Stimulated activated naive B cell treated with anti-CD40 and anti-IgM and Interleukin-4, amounts not matched to agents 10 μg/mL and 1 μg/mL and 100 μg/mL, for 72 hours (primary cell): ENCODE data around the gene SFT2D3.

ENCODE experiments used
- ATAC-seq, 2 donors: fragments of 150-1000 bp; cut with Tn5 transposase; replicated peaks; 2 replicates each; pipeline ENCODE4 v1.10.0; 2021; ENCODE audit warnings: moderate library complexity in 1 of 2
- DNase-seq: peaks from one replicate; pipeline ENCODE4 v3.0.0; 2021
- H3K27ac Mint-ChIP-seq: one replicate; pipeline ENCODE4 v1.8.0; 2022; ENCODE audit warnings: mild to moderate bottlenecking, mixed read lengths
- H3K27me3 Mint-ChIP-seq, 2 donors: one replicate each; pipeline ENCODE4 v1.8.0; 2022; ENCODE audit warnings: mixed read lengths in 2 of 2
- H3K36me3 Mint-ChIP-seq, 2 donors: one replicate each; pipeline ENCODE4 v1.8.0; 2022; ENCODE audit warnings: mixed read lengths in 2 of 2, mild to moderate bottlenecking in 1 of 2
- H3K4me1 Mint-ChIP-seq, 2 donors: one replicate each; pipeline ENCODE4 v1.8.0; 2022; ENCODE audit warnings: mixed read lengths in 2 of 2, mild to moderate bottlenecking in 1 of 2
- H3K4me3 Mint-ChIP-seq, 2 donors: one replicate each; pipeline ENCODE4 v1.8.0; 2022; ENCODE audit warnings: mild to moderate bottlenecking in 2 of 2, mixed read lengths in 2 of 2, moderate library complexity in 1 of 2
- H3K9me3 Mint-ChIP-seq, 2 donors: one replicate each; pipeline ENCODE4 v1.8.0; 2022; ENCODE audit warnings: mixed read lengths in 2 of 2, mild to moderate bottlenecking in 1 of 2

Gene SFT2D3

DNA sequence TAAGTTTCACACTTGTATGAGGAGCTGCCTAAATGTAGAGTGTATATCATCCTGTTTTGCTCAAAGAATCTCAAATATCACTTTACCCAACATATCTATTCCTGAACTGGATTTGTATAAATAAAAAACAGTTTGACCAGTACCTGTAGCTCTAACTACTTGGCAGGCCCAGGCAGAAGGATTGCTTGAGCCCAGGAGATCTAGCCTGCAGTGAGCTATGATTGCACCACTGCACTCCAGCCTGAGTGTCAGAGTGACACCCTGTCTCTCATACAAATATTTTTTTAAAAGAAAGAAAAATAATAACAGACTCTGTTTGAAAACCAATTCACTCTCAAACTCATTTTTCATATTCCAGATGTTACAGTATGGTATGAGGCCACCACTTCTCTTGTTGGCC is 18.2 kb upstream of the SFT2D3 start:
- Mint-ChIP-seq H3K4me1 (peaks cover 14 to 19% of the 10 kb centered on the region in 2 donors), H3K27ac (no peak overlapping the region), H3K9me3 (no peaks in the 10 kb centered on the region), H3K4me3 (no peak overlapping the region), H3K27me3 (peaks cover 9 to 16% of the 10 kb centered on the region in 2 donors), H3K36me3 (no peaks in the 10 kb centered on the region)
- ATAC-seq = no peak
- no peak for DNase-seq

DNA sequence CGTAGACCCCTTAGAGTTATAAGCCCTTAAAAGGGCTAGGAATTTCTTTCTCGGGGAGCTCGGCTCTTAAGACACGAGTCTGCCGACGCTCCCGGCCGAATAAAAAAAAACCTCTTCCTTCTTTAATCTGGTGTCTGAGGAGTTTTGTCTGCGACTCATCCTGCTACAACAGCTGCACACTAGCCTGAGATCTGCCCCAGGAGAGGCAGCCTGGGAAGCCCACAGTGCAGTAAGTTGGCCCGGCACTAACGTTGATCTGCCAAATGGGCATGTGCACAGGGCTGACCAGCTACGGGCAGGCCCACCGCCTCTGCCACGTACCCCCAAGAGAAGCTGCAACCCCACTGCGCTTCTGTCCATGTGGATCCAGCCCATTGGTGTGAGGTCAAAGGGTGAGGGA is 17.5 kb upstream of the SFT2D3 start:
- Mint-ChIP-seq H3K27ac (no peak overlapping the region), H3K9me3 (peaks cover 0 to 4% of the 10 kb centered on the region in 2 donors), H3K4me3 (no peak overlapping the region), H3K36me3 (no peaks in the 10 kb centered on the region), H3K4me1 (peaks cover 9 to 19% of the 10 kb centered on the region in 2 donors), H3K27me3 (peaks cover 2 to 9% of the 10 kb centered on the region in 2 donors)
- no peak for ATAC-seq
- DNase-seq = no peak

DNA sequence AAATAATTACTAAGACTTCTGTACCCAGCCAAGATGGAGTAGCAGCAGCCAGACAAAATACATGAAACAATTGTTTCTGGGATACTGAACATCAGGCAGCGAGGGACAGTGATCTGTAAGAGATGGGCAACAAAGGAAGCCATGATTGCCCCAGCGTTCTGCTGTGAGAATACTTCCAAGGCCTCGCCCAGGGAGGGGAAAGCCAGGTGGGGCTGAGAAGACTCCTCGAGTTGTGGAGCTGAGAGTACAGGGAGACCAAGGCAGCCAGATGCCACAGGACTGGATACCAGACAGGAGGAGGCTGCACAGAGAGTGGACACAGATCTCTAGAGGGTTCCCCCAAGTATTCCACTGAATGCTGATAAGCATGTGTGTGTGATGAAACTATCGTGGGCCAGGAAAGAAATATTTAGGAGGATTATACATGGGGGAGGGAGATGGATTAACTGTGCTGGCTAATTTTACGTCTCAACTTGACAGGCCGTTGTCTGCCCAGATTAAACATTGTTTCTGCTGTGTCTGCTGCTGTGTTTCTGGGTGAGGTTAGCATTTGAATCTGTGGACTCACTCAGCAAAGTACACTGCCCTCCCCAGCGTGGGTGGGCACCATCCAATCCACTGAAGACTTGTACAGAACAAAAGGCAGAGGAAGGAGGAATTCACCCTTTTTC is 15.8 kb upstream of the SFT2D3 start:
- peaks cover 0 to 8% of the 10 kb centered on the region in 2 donors for H3K27me3 Mint-ChIP-seq
- peaks cover 0 to 9% of the 10 kb centered on the region in 2 donors for H3K9me3 Mint-ChIP-seq
- DNase-seq = no peak
- H3K27ac Mint-ChIP-seq = no peak overlapping the region
- H3K4me1 Mint-ChIP-seq = peaks cover 8 to 9% of the 10 kb centered on the region in 2 donors
- no peak overlapping the region for H3K4me3 Mint-ChIP-seq
- H3K36me3 Mint-ChIP-seq = peaks cover 0 to 4% of the 10 kb centered on the region in 2 donors
- no peak for ATAC-seq

DNA sequence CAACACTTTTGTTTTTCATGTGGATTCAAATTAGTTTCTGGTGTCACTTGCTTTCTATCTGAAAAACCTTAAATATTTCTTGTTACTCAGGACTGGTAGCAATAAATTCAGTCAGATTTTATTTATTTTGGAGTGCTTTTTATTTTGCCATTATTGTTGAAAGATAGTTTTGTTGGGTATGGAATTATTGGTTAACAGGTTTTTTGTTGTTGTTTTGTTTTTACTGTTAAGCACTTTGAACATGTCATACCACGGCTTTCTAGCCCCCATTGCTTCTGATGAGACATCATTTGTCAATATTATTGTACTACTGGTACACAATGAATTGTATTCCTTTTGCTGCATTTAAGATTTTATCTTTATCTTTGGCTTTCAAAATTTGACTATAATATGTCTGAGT is 12.9 kb upstream of the SFT2D3 start:
- DNase-seq (no peak), ATAC-seq (no peak)
- Mint-ChIP-seq H3K27ac (no peak overlapping the region), H3K4me3 (no peak overlapping the region), H3K9me3 (peaks cover 15 to 21% of the 10 kb centered on the region in 2 donors), H3K4me1 (no peaks in the 10 kb centered on the region), H3K36me3 (peaks cover 13 to 19% of the 10 kb centered on the region in 2 donors), H3K27me3 (no peaks in the 10 kb centered on the region)

DNA sequence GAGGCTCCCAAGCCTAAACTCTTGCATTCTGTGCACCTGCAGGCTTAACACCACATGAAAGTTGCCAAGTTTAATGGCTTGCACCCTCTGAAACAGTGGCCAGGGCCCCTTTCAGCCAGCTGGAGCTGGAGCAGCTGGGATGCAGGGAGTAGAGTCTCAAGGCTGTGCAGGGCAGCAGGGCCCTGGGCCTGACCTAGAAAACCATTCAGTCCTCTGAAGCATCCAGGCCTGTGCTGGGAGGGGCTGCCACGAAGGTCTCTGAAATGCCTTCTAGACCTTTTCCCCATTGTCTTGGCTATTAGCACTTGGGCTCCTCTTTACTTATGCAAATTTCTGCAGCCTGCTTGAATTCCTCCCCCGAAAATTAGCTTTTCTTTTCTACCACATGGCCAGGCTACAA is 10.6 kb upstream of the SFT2D3 start:
- ATAC-seq (no peak), DNase-seq (no peak)
- Mint-ChIP-seq H3K27me3 (no peaks in the 10 kb centered on the region), H3K9me3 (peaks cover 15 to 21% of the 10 kb centered on the region in 2 donors), H3K36me3 (peaks cover 13 to 19% of the 10 kb centered on the region in 2 donors), H3K4me1 (no peaks in the 10 kb centered on the region), H3K4me3 (no peak overlapping the region), H3K27ac (no peak overlapping the region)

DNA sequence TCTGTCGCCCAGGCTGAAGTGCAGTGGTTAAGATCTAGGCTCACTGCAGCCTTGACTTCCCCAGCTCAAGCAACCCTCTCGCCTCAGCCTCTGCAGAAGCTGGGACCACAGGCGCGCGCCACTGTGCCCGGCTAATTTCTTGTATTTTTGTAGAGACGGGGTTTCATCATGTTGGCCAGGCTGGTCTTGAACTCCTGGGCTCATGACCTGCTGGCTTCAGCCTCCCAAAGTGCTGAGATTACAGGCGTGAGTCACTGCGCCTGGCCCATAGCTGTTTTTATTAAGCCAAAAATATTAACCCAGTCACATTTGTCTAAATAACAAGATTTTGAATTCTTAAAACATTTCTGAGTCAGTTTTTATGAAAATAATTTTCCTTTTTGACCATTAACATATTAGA is 6.3 kb upstream of the SFT2D3 start:
- H3K9me3 Mint-ChIP-seq = peaks cover 13 to 15% of the 10 kb centered on the region in 2 donors
- H3K36me3 Mint-ChIP-seq = peaks cover 20 to 26% of the 10 kb centered on the region in 2 donors
- H3K27ac Mint-ChIP-seq = no peak overlapping the region
- ATAC-seq (no peak), DNase-seq (no peak)
- no peaks in the 10 kb centered on the region for H3K27me3 Mint-ChIP-seq
- H3K4me1 Mint-ChIP-seq = peaks cover under 1 to 5% of the 10 kb centered on the region in 2 donors
- H3K4me3 Mint-ChIP-seq = no peak overlapping the region

DNA sequence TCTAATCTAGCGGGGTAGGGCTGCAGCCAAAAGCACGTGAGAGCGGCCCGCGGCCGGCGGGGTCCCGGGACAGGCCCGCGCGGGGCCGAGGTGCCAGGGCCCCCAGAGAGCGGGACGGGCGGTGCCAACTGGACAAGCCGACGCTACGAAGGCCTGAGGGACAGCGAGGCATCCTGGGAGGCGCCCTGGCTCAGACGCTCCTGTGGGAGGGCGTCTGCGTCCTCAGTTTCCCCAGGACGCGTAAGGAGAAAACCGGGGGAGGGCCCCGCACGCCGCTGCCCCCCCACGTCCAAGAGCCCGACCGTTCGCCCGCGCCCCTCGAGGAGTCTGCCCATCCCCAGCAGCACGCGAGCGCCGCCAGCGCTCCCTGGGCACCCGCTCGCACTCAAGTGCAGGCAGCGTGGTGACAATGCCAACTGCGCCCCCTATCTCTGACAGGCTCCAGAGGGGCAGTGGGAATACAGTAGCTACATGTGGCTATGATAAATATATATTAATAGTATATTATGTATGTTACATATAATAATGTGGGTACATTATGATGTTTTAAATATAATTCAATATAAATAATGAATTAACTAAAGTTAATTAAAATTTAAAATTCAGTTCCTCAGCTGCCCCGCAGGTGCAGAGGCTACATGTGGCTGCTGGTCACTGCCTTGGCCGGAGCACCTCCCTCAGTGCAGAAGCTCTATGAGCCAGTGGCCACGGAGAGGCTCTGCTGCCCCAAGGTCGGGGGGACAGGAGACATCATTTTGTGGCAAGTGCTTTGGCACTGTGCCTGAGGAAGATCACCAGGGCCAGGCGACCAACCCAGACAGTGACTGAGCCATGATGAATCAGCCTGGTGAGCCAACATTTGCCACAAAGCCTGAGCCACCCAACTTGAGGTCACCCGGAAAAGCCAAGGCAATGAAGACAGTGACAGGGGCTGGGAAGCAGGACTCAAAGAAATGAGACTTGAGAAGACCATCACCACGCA is 5.5 kb upstream of the SFT2D3 start:
- Mint-ChIP-seq H3K9me3 (peaks cover 12 to 14% of the 10 kb centered on the region in 2 donors), H3K27me3 (no peaks in the 10 kb centered on the region), H3K27ac (no peak overlapping the region), H3K36me3 (peaks cover 23 to 27% of the 10 kb centered on the region in 2 donors), H3K4me1 (peaks cover 8 to 11% of the 10 kb centered on the region in 2 donors), H3K4me3 (peak overlapping the region in 1 of 2 donors; percentile 46)
- ATAC-seq (peak; percentile 67 to 75), DNase-seq (peak; percentile 57)

DNA sequence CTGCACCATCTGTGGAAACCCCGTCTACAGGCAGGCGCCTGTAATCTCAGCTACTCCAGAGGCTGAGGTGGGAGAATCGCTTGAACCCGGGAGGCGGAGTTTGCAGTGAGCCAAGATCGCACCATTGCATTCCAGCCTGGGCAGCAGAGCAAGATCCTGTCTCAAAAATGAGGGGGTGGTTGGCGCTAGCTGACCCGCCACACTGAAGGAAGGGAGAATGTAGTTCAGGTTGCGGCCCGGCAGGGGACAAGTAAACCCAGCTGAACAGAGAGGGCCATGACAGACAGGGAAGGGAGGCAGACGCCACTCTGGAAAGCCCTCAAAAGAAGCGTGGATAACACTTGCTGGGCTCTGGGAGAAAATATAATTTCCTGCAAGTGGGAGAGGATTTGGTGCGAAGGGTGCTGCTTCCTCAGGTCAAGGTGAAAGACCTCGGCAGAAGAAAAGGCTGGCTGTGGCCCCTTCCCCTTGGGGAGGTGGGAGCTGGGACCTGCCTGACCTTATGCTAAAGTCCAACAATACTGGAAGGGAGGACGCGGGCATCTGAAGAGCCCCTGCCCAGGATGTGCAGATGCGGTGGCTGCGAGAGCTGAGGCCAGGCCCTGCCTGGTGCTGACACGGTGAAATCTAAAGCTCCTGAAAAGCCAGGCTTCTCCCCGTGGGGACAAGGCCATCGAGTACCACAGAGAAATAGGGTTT is 3.7 kb upstream of the SFT2D3 start:
- Mint-ChIP-seq H3K9me3 (no peaks in the 10 kb centered on the region), H3K4me3 (no peak overlapping the region), H3K36me3 (peaks cover 10 to 18% of the 10 kb centered on the region in 2 donors), H3K27me3 (no peaks in the 10 kb centered on the region), H3K4me1 (peaks cover 15 to 16% of the 10 kb centered on the region in 2 donors), H3K27ac (peak overlapping the region; percentile 28)
- DNase-seq (no peak), ATAC-seq (no peak)

DNA sequence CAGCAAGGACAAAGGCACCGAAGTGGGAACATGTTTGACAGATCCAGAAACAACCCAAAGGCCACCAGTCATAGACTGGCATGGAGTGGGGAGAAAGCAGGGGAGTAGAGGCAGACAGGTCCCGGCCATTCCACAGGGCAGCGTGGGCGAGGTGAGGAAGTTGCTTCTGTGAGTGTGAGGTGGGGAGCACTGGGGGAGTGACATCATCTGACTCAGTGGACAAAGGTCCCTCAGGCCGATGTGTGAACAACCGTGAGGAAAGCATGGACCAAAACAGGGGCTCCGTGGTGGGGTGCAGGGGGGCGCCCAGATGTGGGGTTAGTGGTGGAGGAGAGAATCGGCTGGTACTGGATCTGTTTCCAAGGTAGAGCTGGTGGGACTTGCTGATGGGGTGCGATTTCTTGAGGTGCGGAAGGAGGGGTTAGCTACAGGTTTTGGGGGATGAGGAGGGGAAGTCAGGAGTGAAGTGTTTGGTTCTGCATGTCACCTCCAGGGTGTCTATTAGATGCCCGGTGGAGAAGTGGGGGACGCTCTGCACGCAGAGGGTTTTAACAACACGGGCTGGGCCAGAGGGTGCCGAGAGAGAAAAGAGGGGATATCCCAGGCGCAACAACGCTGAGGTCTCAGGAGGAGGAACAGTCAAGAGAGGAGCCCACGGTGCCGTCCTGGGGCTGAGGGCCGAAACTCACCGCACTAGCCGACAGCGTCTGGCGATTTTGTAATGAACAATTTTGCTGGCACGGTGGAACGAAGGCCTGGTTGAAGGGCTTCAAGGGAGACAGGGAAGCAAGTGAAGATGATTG is 2.5 kb upstream of the SFT2D3 start:
- H3K9me3 Mint-ChIP-seq = no peaks in the 10 kb centered on the region
- peaks cover 10 to 20% of the 10 kb centered on the region in 2 donors for H3K36me3 Mint-ChIP-seq
- peak overlapping the region; percentile 2 for H3K27ac Mint-ChIP-seq
- no peak for DNase-seq
- no peaks in the 10 kb centered on the region for H3K27me3 Mint-ChIP-seq
- no peak overlapping the region for H3K4me3 Mint-ChIP-seq
- H3K4me1 Mint-ChIP-seq = peaks cover 16% of the 10 kb centered on the region in 2 donors
- no peak for ATAC-seq

DNA sequence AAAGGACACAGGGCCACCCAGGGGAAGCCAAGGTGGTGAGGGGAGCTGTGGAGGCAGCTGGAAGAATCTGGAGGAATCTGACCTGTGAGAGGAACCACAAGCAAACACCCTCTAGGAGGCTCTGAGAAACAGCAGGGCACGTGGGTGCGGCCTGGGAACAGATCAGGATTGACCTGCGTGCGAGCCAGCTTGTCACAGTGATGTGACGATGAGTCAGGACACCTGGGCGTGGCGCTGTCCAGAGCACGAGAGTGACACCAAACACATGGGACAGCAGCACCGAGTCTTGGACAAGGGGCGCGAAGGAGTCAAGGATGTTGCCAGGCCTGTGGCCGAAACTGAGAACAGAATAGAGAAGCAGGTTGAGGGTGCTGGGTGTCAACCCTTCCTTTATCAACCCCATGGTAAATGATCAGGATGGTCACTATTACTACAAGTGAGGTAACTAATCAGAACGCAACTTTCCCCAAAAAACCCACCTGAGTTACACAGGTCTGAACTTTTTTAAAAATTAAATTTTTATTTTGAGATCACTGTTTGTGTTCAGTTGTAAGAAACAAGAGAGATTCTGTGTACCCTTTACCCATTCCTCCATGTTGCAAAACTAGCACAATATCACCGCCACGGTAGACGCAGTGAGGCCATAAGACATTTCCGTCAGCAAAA is 637 bp upstream of the SFT2D3 start:
- Mint-ChIP-seq H3K9me3 (no peaks in the 10 kb centered on the region), H3K36me3 (peaks cover 18 to 29% of the 10 kb centered on the region in 2 donors), H3K4me3 (peak overlapping the region; percentile 87 to 94), H3K27me3 (no peaks in the 10 kb centered on the region), H3K4me1 (peaks cover 23 to 24% of the 10 kb centered on the region in 2 donors), H3K27ac (peak overlapping the region; percentile 99)
- ATAC-seq (peak; percentile 51 to 64), DNase-seq (peak; percentile 76)

DNA sequence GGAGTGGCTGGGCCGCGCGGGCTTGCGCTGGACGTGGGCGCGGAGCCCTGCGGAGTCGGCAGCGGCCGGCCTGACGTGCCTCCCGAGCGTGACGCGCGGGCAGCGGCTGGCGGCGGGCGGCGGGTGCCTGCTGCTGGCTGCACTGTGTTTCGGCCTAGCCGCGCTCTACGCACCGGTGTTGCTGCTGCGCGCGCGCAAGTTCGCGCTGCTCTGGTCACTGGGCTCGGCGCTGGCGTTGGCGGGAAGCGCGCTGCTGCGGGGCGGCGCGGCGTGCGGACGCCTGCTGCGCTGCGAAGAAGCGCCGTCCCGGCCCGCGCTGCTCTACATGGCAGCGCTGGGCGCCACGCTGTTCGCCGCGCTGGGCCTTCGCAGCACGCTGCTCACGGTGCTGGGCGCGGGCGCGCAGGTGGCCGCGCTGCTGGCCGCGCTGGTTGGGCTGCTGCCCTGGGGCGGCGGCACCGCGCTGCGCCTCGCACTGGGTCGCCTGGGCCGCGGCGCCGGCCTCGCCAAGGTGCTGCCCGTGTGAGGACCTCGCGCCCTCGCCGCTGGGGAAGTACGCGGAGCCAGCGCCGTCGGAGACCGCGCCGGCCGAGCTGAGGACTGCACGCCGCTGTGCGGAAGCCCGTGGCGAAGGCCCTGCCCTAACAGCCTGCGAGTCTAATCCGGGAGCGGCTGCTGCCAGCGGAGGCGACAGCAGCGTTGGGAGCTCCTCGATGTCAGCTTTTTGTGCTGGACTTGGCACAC is 526 bp downstream of the SFT2D3 start:
- peak overlapping the region; percentile 99 for H3K27ac Mint-ChIP-seq
- DNase-seq (peak; percentile 79), ATAC-seq (peak; percentile 74 to 79)
- H3K36me3 Mint-ChIP-seq = peaks cover 23 to 35% of the 10 kb centered on the region in 2 donors
- no peaks in the 10 kb centered on the region for H3K9me3 Mint-ChIP-seq
- peak overlapping the region; percentile 87 to 94 for H3K4me3 Mint-ChIP-seq
- peaks cover 23 to 24% of the 10 kb centered on the region in 2 donors for H3K4me1 Mint-ChIP-seq
- no peaks in the 10 kb centered on the region for H3K27me3 Mint-ChIP-seq

DNA sequence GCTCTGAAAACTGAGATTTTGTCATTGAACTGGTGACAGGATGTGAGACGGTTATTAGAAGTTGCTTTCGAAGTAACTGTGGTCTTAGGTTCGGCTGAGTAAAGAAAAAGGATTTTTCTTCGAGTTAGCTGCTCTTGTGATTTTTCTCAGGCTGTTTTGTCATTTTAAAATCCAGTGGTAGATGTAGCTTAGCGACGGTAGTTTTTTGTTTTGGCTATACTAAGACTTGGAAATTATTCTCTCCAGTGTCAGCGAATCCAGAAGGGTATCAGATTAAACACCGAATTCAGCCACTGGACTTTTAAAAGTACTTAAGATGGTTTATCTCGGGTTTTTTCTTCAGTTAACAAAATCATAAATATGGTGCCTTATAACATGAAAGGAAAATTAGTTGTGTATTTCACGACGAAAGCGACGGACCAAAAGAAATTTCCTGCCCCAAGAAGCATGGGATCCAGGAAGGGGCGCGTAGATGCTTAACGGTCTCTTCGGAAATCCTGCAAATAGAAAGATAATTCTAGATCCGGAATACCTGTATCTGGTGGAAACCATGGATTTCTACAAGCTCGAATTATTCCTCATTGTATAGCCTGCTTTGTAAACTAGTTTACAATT is 1.2 kb downstream of the SFT2D3 start:
- H3K27ac Mint-ChIP-seq = peak overlapping the region; percentile 83
- no peaks in the 10 kb centered on the region for H3K9me3 Mint-ChIP-seq
- ATAC-seq = no peak
- no peak for DNase-seq
- H3K27me3 Mint-ChIP-seq = no peaks in the 10 kb centered on the region
- H3K4me3 Mint-ChIP-seq = peak overlapping the region; percentile 83 to 94
- peaks cover 23 to 24% of the 10 kb centered on the region in 2 donors for H3K4me1 Mint-ChIP-seq
- H3K36me3 Mint-ChIP-seq = peaks cover 23 to 37% of the 10 kb centered on the region in 2 donors
